K562 (cell line): ENCODE results near the gene ARHGEF17. TPM values are rescaled to one million over a fixed set of nuclear protein-coding genes. Genes with fewer than 3 reads are reported as not detected.

Source experiments
- ATAC-seq: fragments of 200-7000 bp; cut with Tn5 transposase; 3 replicates; pipeline ENCODE4 v1.9.1; 2020; ENCODE audit warnings: moderate library complexity
- BruUV-seq: library from RNA; stranded (reverse); fragments of 400-500 nt; replicated peaks from 2 replicates; lab custom pipeline; 2021; lab: Mats Ljungman, UMichigan
- CTCF ChIA-PET: fragments of 300-600 bp; formaldehyde crosslinking; extraction: SDS; loops from one replicate; lab custom pipeline; 2021; ENCODE audit warnings: low intra/inter-chr PET ratio; lab: Yijun Ruan, JAX
- POLR2A ChIA-PET: fragments of 300-600, 350-650 bp; sonication (Branson Sonifier 250); formaldehyde crosslinking; extraction: SDS; loops from one replicate; lab custom pipeline; 2021; ENCODE audit warnings: antibody characterized with exemption, inconsistent platforms; lab: Yijun Ruan, JAX
- DNase-seq, 4 experiments: peaks; one replicate each; pipeline versions ENCODE4 v3.0.0 to v3.0.0-alpha.2; 2011 to 2018; ENCODE audit warnings: low spot score in 3 of 4, mixed read lengths in 3 of 4; ENCODE audit errors: extremely low read depth in 1 of 4
- FAIRE-seq: peaks from 2 replicates; lab custom pipeline; 2011; peaks lifted over from hg19 to GRCh38; lab: Jason Lieb, UNC
- H2AFZ ChIP-seq: 2 replicates; pipeline ENCODE4 v1.6.0; 2011; ENCODE audit warnings: low read depth, low read length, control low read depth, inconsistent platforms
- H3K27ac ChIP-seq: fragments of 200-600 bp; 3 replicates; pipeline ENCODE4 v1.8.0; 2011; ENCODE audit warnings: low read depth, mild to moderate bottlenecking, control low read depth, inconsistent platforms, low read length, moderate library complexity, mixed read lengths; ENCODE audit errors: extremely low read depth
- H3K27me3 ChIP-seq, 2 experiments: fragments of 300-600 bp in 1 of 2; 2 replicates in 1 of 2; 3 replicates in 1 of 2; pipeline versions ENCODE4 v1.6.0 to v1.8.0; 2011; ENCODE audit warnings: inconsistent platforms in 2 of 2, low read length in 2 of 2, mild to moderate bottlenecking in 1 of 2, mixed read lengths in 1 of 2, moderate library complexity in 1 of 2; ENCODE audit not compliant: control insufficient read depth in 2 of 2, insufficient read depth in 2 of 2
- H3K36me3 ChIP-seq: fragments of 300-600 bp; 3 replicates; pipeline ENCODE4 v1.8.0; 2011; ENCODE audit warnings: mild to moderate bottlenecking, low read length, inconsistent platforms; ENCODE audit not compliant: control insufficient read depth, insufficient read depth
- H3K4me1 ChIP-seq, 2 experiments: fragments of 200-600 bp in 1 of 2; replicated peaks in 1 of 2; 2 replicates in 1 of 2; 3 replicates in 1 of 2; pipeline versions ENCODE4 v1.5.1 to v1.8.0; 2011; ENCODE audit warnings: inconsistent platforms in 2 of 2, low read length in 2 of 2, mild to moderate bottlenecking in 1 of 2, mixed read lengths in 1 of 2, moderate library complexity in 1 of 2; ENCODE audit not compliant: control insufficient read depth in 2 of 2, insufficient read depth in 2 of 2
- H3K4me2 ChIP-seq: 2 replicates; pipeline ENCODE4 v1.6.1; 2011; ENCODE audit warnings: low read length, control low read depth, inconsistent platforms, mixed read lengths; ENCODE audit not compliant: insufficient read depth
- H3K4me3 ChIP-seq: fragments of 200-600 bp; sonication (generic), shearing (Covaris generic); 2 replicates; pipeline ENCODE4 v1.5.1; 2016; ENCODE audit warnings: control low read depth, inconsistent platforms
- H3K79me2 ChIP-seq: fragments of 200-600 bp; 3 replicates; pipeline ENCODE4 v1.8.0; 2011; ENCODE audit warnings: low read length, inconsistent platforms; ENCODE audit not compliant: control insufficient read depth, insufficient read depth
- H3K9ac ChIP-seq, 2 experiments: 2 replicates each; pipeline versions ENCODE4 v1.6.0 to v1.6.1; 2011; ENCODE audit warnings: low read depth in 2 of 2, low read length in 2 of 2, control low read depth in 1 of 2, inconsistent platforms in 1 of 2, mild to moderate bottlenecking in 1 of 2, mixed read lengths in 1 of 2; ENCODE audit not compliant: insufficient read depth in 1 of 2
- H3K9me1 ChIP-seq: one replicate; pipeline ENCODE4 v1.6.0; 2011; ENCODE audit warnings: inconsistent platforms, mild to moderate bottlenecking, low read length, moderate library complexity; ENCODE audit not compliant: control insufficient read depth, insufficient read depth
- H3K9me3 ChIP-seq: replicated peaks from 2 replicates; pipeline ENCODE4 v1.5.1; 2011; ENCODE audit warnings: low read depth, low read length, inconsistent platforms; ENCODE audit not compliant: control insufficient read depth, insufficient read depth
- H4K20me1 ChIP-seq: replicated peaks from 2 replicates; pipeline ENCODE4 v1.6.1; 2011; ENCODE audit warnings: low read length, inconsistent platforms, mixed read lengths; ENCODE audit not compliant: control insufficient read depth, insufficient read depth
- CAMTA2 ChIP-seq: fragments of 250-450 bp; sonication (Bioruptor Pico); conservative IDR thresholded peaks from 2 replicates; pipeline ENCODE4 v1.5.1; 2022
- FOXJ2 ChIP-seq: fragments of 200-800 bp; sonication (Bioruptor generic); IDR thresholded peaks from 2 replicates; pipeline ENCODE4 v1.6.1; 2016; ENCODE audit warnings: missing genetic modification characterization, missing compliant biosample characterization
- MAX ChIP-seq: sonication (generic); formaldehyde crosslinking; IDR thresholded peaks from 2 replicates; pipeline ENCODE4 v1.9.0; 2022; ENCODE audit warnings: mild to moderate bottlenecking, missing genetic modification reagents
- NCOA6 ChIP-seq: fragments of 450-650 bp; IDR thresholded peaks from 2 replicates; pipeline ENCODE4 v1.6.1; 2017; ENCODE audit warnings: mild to moderate bottlenecking
- POLR2A ChIP-seq: fragments of 450-650 bp; conservative IDR thresholded peaks from 2 replicates; pipeline ENCODE4 v1.6.1; 2016
- THRB ChIP-seq: fragments of 450-650 bp; formaldehyde crosslinking; conservative IDR thresholded peaks from 2 replicates; pipeline ENCODE4 v1.4.0; 2022; ENCODE audit warnings: mild to moderate bottlenecking, missing genetic modification characterization
- WGBS: fragments of 100-300 bp; shearing (Covaris generic); methylation state at CpG from one replicate; pipeline ENCODE4 v1.1.6; 2016; ENCODE audit warnings: low coverage, mixed read lengths; ENCODE audit not compliant: insufficient coverage; ENCODE audit errors: missing lambda C conversion rate; 5-methylcytosine and 5-hydroxymethylcytosine counted together
- in situ Hi-C: fragments of 300-500 bp; cut with MboI; formaldehyde crosslinking; loops from 4 replicates; pipeline ENCODE4 v1.15.0; 2018; ENCODE audit warnings: inconsistent platforms, mixed read lengths
- intact Hi-C: fragments of 100-400 bp; cut with micrococcal nuclease; formaldehyde crosslinking; loops from 2 replicates; pipeline ENCODE4 v1.14.2; 2022
- polyA plus RNA-seq, 8 experiments: library from polyadenylated mRNA; depleted of rRNA in 4 of 8; stranded (reverse) in 5 of 8; unstranded in 3 of 8; fragments of >200 nt; fragmentation: Nextera tagmentation in 2 of 8; fragmentation: Illumina TruSeq in 1 of 8; extraction: Ambion mirVana in 2 of 8; extraction: Trizol in 1 of 8; gene quantifications; 2 replicates each; pipeline versions ENCODE4 v1.2.1 to v1.2.3, GENCODE V29; 2011 to 2014; ENCODE audit warnings: inconsistent platforms in 1 of 8, missing spikeins in 1 of 8
- total RNA-seq, 7 experiments: library from RNA; depleted of rRNA in 6 of 7; stranded (reverse); fragments of >200 nt in 6 of 7; fragmentation: Illumina TruSeq in 2 of 7; extraction: Trizol in 2 of 7; gene quantifications; 2 replicates each; pipeline versions ENCODE4 v1.2.1 to v1.2.3, GENCODE V29; 2011 to 2021; ENCODE audit warnings: low replicate concordance in 1 of 7

The ARHGEF17 gene
- total and polyA plus RNA-seq, 9 of the 15 experiments (the other 6 are each of a cell fraction or from before 2014, with no cell fraction given): 0.04 to 0.68 (median 0.10) TPM; not detected in 2

GRCh38 chr11:73380897-73381410, 72.9 kb downstream of the ARHGEF17 start:
- 88% methylated on average over 4 of the region's 4 CpGs for WGBS
- no peaks in the 10 kb centered on the region for H3K27me3 ChIP-seq
- peaks cover 24% of the 10 kb centered on the region for H3K9me1 ChIP-seq
- in situ Hi-C loops: no loop called here
- no peak overlapping the region for H3K4me2 ChIP-seq
- peaks cover 95% of the 10 kb centered on the region for H3K79me2 ChIP-seq
- no peaks in the 10 kb centered on the region for H3K9me3 ChIP-seq
- TF ChIP-seq NCOA6 (no peak), POLR2A (no peak), MAX (CRISPR knock-in tag) (0 out of 2 replicates have a peak, but pooled peaks have one; percentile 7), CAMTA2 (CRISPR knock-in tag) (no peak), THRB (no peak), FOXJ2 (tag) (no peak)
- TF ChIP-seq, all 486 proteins: peak for 1
- Histone ChIP-seq H3K4me3 (no peak overlapping the region), H2AFZ (no peak overlapping the region), H3K27ac (no peak overlapping the region), H3K36me3 (peaks cover 20% of the 10 kb centered on the region; the same call in 2 of the 3 replicates), H3K4me1 (peaks cover 57 to 95% of the 10 kb centered on the region in 2 experiments), H3K9ac (peak overlapping the region in 1 of 2 experiments; percentile 85; a peak in 2 of 4 replicates), H4K20me1 (peaks cover 55% of the 10 kb centered on the region)
- no TSS peak for BruUV-seq
- POLR2A ChIA-PET: interaction anchor here (1.4 kb wide), 1 partner anchor 12 kb away, joined by 7 read pairs; no protein-coding TSS in a partner anchor
- DNase-seq (no peak), FAIRE-seq (no peak), ATAC-seq (no peak)
- CTCF ChIA-PET: no interaction called here
- intact Hi-C loops: no loop called here
